ENCODE measurements around the gene HS3ST6.

HS3ST6 gene

DNA sequence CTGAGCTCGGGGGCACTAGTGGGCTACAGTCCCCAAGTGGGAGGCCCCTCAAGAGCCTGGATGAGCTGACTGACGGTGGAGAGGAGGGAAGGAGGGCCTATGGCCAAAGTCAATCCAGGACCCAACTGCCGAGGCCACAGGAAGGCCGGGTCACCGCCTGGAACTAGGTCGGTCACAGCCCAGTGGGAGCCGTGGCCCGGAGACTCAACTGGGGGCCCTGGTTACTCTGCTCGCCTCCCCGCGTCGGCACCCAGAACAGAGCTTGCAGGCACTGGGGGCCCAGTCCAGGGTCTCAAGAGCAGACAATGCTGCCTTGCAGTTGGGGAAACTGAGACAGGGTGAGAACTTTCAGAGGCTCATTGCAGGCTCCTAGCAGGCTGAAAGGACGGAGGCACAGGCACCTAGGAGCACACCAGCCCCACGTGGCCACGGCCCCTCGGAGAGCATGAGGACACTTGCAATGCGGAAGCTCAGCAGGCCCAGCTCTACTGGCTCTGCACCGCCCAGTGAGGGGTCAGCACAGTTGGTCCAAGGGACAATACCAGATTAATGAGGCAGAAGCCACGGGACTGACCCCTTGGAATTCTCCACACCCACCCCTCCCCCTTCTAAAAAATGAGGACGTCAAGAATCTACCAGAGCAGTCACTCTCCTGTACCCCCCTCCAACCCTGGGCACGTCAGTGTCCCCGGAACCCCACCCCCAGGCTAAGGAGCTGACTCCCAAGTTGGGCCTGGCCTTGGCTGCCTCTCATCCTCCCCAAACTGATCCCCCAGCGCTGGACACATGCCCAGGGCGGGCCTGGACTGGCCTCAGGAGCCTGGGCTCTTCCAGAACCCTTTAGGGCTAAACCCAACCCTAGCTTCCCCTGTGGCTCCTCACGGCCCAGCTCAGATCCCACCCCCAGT lies 2.2 kb downstream of the HS3ST6 start:
- H3K4me3 ChIP-seq (ENCODE audit: low read depth, low read length): no peak overlapping the region
- TF ChIP-seq, protein P1, sequence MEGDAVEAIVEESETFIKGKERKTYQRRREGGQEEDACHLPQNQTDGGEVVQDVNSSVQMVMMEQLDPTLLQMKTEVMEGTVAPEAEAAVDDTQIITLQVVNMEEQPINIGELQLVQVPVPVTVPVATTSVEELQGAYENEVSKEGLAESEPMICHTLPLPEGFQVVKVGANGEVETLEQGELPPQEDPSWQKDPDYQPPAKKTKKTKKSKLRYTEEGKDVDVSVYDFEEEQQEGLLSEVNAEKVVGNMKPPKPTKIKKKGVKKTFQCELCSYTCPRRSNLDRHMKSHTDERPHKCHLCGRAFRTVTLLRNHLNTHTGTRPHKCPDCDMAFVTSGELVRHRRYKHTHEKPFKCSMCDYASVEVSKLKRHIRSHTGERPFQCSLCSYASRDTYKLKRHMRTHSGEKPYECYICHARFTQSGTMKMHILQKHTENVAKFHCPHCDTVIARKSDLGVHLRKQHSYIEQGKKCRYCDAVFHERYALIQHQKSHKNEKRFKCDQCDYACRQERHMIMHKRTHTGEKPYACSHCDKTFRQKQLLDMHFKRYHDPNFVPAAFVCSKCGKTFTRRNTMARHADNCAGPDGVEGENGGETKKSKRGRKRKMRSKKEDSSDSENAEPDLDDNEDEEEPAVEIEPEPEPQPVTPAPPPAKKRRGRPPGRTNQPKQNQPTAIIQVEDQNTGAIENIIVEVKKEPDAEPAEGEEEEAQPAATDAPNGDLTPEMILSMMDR (IDR thresholded peaks at IDR 0.05; ENCODE audit: low read depth, low read length): no peak
- in situ Hi-C loops (cut with HindIII; ENCODE audit: low sequenced_read_pairs): no loop called here
- DNase-seq (ENCODE audit: low read depth, low spot score): no peak

DNA sequence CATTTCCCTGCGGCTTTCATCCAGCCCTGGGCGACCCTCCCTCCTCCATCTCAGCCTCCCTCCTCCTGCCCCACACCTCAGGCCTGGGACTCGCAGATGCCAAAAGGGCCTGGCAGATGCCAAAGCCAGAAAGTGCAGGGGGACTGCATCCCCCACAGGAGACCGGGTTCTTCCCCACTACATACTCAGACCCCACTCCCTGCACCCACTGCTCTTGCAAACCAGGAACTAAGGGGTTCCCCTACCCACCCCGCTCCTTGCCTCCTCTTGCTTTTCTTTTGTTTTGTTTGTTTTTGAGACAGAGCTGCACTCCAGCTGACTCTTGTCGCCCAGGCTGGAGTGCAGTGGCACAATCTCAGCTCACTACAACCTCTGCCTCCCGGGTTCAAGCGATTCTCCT lies 3.2 kb downstream of the HS3ST6 start:
- TF ChIP-seq, protein P1 (IDR thresholded peaks at IDR 0.05; ENCODE audit: low read depth, low read length): no peak
- in situ Hi-C loops (cut with HindIII; ENCODE audit: low sequenced_read_pairs): no loop called here
- no peak overlapping the region for H3K4me3 ChIP-seq (ENCODE audit: low read depth, low read length)
- no peak for DNase-seq (ENCODE audit: low read depth, low spot score)

DNA sequence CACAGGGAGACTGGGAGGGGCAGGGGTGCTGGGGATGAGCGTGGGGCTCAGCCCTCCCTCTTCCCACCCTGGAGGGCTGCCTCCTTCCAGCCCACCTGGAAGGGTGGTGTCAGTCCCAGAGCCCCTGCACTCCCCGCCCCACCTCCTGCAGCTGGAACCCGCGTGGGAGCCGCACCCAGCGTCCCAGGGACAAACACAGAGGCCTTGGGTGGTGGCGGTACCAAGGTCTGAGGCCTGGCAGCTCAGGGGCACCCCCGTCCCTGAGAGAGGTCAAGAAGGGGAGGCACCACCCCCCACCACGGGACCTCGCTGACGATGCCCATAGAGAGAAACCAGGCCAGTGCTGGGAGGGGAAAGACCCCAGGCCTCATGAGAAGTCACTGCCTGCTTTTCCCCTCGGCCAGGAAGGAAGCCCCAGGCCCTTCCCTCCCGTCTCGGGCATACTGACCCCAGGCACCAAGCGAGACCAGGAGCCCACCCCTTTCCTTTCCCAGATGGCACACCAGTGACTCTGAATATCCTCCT lies 4.1 kb downstream of the HS3ST6 start:
- no peak overlapping the region for H3K4me3 ChIP-seq (ENCODE audit: low read depth, low read length)
- no peak for DNase-seq (ENCODE audit: low read depth, low spot score)
- in situ Hi-C loops (cut with HindIII; ENCODE audit: low sequenced_read_pairs): no loop called here
- TF ChIP-seq, protein P1 (IDR thresholded peaks at IDR 0.05; ENCODE audit: low read depth, low read length): no peak

DNA sequence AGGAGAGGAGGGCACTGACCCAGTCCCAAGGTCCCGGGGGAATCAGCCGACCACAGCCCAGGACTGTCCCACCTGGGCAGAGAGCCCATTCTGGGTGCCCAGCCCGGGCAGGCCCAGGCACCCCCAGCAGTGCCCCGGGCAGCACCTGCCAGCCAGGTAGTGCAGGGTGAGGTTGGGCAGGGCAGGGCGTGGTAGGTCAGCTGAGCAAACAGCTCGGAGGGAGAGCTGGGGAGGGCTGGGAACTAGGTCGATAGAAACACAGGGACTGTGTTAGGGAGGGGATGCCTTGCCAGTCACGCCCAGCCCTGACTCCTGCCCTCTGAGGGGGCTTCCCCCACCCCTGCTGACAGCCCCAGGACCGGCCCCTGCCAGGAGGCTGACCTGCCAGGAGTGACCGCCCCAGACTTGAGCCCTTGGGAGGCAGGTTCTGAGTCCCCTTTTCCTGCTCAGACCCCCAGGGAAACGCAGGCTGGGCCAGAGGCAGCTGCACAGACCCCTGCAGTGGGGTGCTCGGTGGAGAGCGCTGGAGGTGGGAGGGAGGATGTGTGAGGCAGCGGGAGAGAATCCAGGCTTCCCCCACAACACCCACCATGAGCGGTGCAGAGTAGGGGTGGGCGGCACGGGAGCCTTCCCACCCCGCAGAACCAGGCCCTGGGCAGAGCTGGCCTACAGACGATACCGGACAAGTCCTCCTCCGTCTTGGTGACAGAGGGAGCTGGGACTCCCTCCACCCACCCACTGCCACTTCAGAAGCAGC lies 4.7 kb downstream of the HS3ST6 start:
- TF ChIP-seq, protein P1 (IDR thresholded peaks at IDR 0.05; ENCODE audit: low read depth, low read length): no peak
- no peak for DNase-seq (ENCODE audit: low read depth, low spot score)
- in situ Hi-C loops (cut with HindIII; ENCODE audit: low sequenced_read_pairs): no loop called here

DNA sequence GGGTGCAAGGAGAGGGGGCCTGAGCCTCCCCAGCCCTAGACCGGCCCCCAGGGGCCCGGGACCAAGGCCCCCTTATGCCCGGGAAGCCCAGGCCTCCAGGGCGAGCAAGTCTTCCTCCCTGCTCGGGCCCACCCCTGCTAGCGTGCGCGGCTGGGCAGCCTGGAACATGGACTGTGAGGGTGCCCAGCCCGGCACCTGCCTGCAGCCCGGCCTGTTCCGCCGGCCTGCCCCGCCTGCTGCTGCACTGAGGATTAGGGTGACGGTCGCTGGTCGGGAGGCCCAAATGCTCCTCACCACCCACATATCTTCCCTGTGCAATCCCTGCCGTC lies 6.0 kb downstream of the HS3ST6 start:
- TF ChIP-seq, protein P1 (IDR thresholded peaks at IDR 0.05; ENCODE audit: low read depth, low read length): no peak
- no peak overlapping the region for H3K4me3 ChIP-seq (ENCODE audit: low read depth, low read length)
- in situ Hi-C loops (cut with HindIII; ENCODE audit: low sequenced_read_pairs): no loop called here
- DNase-seq (ENCODE audit: low read depth, low spot score): no peak

More for the DNA sequence above, 4.7 kb downstream of the HS3ST6 start:
- H3K4me3 ChIP-seq (ENCODE audit: low read depth, low read length): no peak overlapping the region

DNA sequence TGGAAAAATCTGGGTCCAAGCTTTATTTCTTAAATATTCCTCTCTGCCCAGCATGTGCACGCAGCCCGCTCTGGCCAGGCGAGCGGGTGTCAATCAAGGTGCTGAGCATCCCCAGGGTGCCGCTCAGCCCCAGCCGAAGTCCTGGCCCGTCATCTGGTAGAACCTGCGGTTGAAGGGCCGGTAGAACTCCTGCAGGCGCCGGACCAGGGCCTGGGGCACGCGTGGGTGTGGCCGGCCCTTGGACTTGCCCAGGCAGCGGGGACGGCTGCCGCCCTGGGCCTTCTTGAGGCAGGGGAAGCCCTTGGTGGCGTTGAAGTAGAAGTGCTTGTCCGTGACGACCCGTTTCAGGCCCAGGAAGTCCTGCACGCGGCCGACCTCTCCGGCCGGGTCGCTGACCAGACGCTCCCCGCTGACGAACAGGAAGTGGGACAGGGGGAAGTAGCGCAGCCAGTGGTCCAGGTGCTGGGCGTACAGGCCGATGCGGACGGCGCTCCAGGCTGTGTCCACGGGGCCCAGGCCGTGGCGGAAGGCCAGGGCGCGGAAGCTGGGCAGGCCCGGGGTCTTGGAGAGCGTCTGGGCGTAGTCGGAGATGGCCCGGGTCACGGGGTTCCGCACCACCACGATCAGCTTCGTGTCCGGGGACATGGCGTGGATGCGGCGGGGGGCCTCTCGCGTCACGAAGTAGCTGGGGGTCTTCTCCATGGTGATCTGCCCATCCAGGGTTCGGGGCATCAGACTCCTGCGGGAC lies 6.6 kb downstream of the HS3ST6 start:
- TF ChIP-seq, protein P1 (IDR thresholded peaks at IDR 0.05; ENCODE audit: low read depth, low read length): no peak
- DNase-seq (ENCODE audit: low read depth, low spot score): no peak
- no peak overlapping the region for H3K4me3 ChIP-seq (ENCODE audit: low read depth, low read length)
- in situ Hi-C loops (cut with HindIII; ENCODE audit: low sequenced_read_pairs): no loop called here
